D341Med (cell line): ENCODE data around the gene NEMP1.
"Not testable (repeated sequence)": the region's sequence is repeated elsewhere in the genome, so short reads cannot be mapped to it uniquely, and the experiment has no call there.

Experiments
- DNase-seq: peaks from one replicate; pipeline ENCODE4 v3.0.0; 2012; ENCODE audit warnings: low spot score

The NEMP1 gene, protein sequence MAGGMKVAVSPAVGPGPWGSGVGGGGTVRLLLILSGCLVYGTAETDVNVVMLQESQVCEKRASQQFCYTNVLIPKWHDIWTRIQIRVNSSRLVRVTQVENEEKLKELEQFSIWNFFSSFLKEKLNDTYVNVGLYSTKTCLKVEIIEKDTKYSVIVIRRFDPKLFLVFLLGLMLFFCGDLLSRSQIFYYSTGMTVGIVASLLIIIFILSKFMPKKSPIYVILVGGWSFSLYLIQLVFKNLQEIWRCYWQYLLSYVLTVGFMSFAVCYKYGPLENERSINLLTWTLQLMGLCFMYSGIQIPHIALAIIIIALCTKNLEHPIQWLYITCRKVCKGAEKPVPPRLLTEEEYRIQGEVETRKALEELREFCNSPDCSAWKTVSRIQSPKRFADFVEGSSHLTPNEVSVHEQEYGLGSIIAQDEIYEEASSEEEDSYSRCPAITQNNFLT

DNA sequence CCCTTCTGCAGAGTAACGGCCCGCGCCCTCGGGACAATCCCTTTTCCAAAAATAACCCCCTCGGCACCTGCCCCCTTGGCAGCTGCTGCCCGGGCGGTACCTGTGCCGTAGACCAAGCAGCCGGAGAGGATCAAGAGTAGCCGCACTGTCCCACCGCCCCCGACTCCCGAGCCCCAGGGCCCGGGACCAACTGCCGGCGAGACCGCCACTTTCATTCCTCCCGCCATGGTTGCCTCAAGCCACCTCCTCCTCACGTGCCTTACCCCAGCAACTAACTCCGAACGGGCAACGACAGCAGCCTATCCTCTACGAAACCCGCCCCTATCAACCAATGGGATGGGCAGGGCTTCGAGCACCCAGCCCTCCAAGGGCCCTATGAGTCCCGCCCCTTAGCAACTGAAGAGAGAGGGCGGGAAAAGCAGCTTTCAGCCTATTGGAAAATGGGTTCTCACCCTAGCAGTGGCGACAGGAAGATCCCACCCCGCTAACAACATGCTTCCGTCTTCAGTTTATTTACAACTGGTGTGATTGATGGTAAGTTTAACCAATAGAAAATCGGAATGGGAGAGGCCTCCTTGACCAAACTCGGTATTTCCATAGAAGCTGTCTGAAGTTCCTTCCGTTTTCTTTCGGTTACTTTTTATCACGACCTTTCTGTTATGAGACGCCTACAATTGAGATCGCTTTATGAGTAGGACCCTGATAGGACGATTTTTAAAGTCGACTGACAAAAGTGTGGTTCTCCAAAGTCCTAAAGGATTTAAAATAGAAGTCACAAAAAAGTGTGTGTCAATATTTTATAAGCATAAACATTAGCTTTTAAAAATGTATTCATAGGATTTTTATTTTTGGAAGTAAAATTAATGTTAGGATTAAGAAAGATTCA, at the start of gene NEMP1:
TSS of gene NEMP1 (minus strand) at position 273 of the 886 bp plus-strand sequence. CDS start at position 227, 46 bp downstream.
- DNase-seq = peak; percentile 96

DNA sequence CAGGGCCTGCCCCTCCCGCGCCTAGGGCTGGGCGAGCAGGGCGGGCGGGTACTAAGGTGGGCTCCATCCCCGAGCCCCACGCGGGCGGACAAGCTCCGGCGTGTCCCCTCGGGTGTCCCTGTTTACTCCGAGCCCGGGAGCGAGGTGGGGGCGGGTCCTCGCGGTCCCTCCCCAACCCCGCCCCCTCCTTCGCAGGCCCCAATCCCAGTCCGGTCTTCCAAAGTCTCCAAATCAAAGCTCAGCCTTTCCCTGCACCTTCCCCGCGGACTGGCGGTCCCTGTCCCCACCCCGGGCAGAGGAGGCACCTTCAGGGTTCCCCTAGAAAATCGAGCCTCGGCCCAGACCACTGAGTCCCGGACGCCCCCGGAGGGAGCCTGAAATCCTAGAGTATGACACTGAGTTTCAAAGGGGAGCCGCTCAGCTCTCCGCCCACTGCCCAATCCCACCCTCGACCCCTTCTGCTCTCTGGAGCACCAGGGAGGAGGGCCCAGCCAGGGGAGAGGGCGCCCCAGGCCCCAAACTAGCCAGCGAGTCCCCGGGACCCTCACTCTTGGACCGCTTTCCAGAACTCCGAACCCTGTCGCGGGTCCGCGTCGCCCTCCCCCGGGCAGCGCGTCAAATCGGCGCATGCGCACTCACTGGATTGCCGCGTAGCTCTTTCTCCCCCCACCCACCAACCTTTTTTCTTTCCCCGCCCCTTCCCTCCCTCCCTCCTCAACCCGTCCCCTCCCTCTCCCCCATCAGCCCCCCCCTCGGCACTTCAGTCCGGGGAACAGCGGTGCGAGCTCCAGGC, 49.3 kb upstream of the NEMP1 start, which contains the start of gene LRP1:
TSS of gene LRP1 (plus strand) at position 758 of the 793 bp plus-strand sequence. CDS start 482 bp downstream, outside the sequence.
- peak; percentile 92 for DNase-seq

DNA sequence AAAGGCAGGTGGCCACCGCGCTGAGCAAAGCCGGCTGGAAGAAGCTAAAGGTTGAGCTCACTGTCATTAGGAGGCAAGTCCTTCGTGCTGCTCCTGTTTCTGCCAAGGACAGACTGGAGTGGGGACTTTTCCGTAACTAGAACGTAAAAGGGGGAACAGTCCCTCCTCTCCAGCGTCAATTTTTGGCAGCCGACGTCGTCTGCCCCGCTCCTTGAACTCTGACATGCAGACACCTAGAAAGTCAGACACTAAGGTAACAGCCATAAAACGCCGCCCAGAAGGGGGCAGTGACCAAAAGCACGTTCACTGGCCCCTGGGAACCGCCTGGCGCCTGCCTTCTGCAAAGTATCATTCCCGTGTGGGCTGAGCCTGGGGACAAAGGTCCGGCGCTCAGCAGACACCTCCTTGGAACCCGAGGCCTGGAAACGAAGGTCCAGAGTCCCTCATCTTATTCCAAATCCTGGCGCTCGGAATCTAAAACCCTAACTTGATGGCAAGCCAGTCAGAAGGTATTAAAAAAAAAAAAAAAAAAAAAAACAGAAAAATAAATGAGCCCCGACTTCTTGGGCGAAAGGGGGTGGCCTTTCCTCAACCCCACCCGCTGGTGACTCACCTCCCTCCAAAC, 48.6 kb upstream of the NEMP1 start:
- DNase-seq = peak; percentile 72

DNA sequence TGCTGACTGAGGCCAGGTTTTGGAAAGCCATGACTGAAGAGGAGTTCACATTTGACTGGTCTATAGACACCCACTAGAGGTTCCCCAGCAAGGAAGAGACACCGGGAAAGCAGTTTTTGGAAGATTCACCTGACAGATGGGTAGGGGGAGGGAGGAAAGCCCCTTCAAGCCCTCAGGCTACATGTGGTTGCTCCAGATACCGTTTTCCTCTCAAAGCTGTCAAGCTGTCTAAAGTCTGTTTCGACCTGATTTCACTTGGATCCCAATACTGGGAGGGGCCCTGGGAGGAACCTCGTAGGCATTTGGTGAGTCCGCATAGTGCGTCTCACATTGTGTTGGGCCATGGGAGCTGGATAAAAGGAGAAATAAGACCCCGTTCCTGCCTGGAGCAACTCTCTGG, 48.0 kb upstream of the NEMP1 start:
- DNase-seq = no peak

DNA sequence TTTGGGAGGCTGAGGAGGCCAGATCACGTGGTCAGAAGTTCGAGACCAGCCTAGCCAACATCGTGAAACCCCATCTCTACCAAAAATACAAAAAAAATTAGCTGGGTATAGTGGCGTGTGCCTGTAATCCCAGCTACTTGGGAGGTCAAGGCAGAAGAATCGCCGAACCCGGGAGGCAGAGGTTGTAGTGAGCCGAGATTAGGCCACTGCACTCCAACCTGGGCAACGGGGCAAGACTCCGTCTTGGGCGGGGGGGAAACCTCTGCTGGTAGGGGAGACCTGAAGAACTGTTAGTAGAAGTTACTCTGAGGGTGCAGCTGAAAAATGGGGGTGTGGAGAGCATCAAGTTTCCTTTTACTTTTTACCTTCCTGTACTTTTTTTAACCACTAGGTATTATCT, 47.5 kb upstream of the NEMP1 start:
- no peak for DNase-seq

DNA sequence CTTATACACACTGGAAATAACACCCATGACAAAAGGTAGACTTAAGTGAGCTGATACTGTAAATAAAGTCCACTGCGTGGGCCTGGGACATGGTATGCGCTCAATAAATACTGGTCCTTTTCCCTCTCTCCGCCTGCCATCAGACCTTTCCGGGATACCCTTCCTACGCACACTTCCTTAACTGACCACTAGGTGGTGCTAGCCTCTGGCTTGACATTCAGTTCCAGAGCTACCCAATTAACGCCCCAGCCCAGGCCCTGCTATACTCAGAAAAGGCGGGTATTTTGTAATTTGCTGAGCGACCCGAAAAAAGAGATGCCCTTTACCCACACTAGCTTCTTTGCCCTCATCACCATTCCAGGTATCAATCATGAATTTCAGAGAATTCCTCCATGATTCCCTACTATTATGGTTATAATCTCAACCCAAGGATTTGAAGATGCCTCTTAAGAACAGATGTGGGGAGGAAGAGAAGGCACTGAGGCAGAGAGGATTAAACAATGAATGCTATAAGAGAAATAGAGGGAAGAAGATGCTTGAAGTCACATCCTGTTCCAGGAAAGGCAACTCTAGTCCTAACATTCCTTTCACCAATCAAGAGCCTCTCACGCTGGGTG, 45.8 kb upstream of the NEMP1 start:
- peak; percentile 84 for DNase-seq

DNA sequence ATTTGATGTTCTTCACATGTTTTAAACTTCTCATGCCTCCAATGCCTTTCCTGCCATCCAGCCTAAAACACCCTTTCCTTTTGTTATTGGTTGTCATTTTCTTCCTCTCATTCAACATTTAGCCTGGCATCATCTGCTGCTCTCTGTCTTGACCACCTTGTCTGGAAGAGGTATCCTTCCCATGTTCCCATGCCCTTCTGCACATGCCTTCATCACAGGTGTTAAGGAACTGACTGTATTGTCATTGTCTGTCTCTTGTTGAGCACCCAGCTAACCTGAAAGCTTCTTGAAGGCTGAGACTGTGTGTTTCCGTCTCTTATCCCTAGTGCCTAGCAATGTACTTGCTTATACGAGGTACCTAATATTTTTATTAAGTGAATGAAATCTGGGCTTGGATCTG, 45.2 kb upstream of the NEMP1 start:
- no peak for DNase-seq

DNA sequence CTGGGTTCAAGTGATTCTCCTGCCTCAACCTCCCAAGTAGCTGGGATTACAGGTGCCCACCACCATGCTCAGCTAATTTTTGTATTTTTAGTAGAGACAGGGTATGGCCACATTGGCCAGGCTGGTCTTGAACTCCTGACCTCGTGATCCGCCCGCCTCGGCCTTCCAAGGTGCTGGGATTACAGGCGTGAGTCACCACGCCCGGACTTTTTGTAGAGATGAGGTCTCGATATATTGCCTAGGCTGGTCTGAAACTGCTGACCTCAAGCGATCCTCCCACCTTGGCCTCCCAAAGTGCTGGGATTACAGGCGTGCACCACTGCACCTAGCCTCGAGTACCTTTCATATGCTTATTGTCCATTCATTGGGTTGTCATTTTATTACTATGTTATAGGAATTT, 42.1 kb upstream of the NEMP1 start:
- DNase-seq = not testable (repeated sequence)

DNA sequence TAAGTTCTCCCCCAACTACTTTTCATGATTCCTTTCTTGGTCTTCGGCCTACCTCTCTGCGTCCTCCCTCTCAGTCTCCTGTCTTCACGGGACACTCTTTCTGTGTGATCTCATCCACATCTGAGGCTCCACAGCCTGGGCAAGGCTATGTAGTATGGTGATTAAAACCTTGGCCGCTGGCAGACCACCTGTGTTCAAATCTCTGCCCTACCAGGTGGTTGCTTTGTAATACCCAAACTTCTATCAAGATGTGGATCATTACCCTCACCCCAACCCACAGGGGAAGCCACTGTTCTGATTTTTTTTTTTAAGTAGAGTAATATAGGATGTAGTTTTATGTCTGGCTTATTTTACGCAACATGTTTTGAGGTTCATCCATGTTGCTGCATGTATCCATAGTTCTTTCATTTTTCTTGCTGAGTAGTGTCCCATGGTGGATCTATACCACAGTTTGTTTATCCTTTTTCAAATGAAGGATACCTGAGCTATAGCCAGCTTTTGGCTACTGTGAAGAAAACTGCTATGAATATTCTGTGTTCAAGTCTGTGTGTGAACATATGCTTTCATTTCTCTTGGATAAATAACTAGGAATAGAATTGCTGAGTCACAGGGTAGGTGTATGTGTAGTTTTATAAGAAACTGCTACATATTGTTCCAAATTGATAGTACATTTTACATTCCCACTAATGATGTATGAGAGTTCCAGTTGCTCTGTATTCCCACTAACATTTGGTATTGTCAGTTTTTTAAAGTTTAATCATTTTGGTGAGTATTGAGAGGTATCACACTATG, 40.9 kb upstream of the NEMP1 start:
- DNase-seq = no peak

DNA sequence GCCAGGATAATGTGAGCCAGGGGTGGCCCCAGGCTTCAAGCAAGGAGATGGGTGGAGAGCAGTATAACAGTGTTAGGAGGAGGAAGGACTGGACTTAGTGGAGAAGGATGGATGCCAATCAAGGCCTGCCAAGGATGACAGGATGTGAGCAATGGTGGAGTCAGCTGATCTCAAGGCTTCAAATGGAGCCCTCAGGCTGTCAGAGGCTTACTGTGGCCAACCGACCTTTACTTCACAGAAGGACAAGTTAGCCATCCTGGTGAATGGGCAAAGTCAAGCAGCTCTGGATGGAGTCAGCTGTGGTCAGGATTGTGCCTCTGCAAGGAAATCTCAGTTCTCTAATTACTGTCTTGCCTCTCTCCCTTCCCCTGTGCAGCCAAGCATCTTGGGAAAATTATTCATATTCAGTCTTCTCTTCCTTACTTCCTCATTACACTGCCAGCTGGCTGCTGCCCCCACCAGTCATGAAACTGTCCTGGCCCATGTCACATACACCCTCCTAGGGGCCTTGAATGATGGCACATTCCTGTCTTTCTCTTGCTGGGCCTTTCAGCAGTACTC, 40.2 kb upstream of the NEMP1 start:
- no peak for DNase-seq

DNA sequence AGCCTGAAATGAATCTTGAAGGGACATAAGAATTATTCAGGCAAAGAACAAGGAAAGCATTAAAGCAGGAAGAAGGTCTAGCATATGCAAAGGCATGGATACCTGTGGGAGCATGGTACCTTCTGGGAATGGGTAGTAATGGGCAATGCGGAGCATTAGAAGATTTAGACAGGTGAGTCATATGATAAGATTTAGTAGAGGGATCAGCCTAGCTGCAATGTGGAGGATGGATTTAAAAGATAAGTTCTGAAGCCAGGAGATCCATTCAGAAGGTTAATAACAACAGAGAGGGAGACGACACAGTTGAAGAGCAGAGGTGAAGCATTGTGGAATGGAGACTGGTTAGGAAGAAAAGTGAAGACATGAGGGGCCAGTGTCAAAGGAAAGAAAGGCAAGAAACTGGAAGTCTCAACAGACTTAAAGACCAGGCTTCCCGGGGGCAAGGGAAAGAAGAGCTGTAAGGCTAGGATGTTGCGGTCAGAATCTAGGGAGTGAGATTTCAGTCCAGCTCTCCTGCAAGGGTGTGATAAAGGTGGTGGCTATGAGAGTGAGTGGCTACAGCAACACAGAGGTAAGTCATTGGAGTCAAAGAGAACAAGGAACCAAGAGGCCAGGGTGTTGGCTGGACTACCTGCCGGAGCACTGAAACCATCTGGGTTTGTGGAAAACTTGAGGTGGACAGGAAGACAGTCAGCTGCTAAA, 38.1 kb upstream of the NEMP1 start:
- DNase-seq = no peak

DNA sequence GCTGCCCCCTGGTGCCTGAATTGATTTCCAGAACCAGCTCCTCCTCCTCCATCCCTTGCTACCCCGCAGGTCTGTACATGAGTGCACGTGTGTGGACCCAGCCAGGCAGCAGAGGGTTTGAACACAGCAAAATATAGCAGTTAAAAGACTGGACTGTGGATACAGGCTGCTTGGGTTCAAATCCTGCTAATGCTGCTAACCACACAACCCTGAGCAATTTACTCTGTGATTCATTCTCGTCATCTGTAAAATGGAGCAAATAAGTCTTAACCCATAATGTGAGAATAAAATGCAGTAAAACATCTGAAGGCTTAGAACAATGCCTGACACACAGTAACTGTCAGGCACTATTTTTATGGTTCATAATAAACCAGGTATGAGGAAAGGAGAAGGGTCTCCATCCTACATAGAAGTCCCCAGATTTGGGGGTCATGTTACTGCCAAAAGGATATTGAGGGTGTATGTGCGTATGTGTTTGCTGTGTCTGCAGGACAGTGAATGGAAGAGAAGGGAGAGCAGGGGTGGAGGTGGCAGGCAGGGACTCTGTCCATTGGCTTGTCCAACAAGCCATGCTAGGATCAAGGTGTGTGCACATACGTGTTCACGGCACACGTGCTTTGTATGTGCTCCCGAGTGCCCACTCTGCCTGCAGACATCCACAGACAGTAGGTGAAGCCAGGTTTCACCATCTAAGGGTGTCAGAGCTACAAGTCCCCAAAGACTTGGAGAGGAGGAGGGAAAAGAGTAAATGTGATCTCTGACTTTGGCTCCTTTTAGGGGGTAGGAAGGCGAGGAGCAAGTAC, 34.1 kb upstream of the NEMP1 start:
- no peak for DNase-seq

DNA sequence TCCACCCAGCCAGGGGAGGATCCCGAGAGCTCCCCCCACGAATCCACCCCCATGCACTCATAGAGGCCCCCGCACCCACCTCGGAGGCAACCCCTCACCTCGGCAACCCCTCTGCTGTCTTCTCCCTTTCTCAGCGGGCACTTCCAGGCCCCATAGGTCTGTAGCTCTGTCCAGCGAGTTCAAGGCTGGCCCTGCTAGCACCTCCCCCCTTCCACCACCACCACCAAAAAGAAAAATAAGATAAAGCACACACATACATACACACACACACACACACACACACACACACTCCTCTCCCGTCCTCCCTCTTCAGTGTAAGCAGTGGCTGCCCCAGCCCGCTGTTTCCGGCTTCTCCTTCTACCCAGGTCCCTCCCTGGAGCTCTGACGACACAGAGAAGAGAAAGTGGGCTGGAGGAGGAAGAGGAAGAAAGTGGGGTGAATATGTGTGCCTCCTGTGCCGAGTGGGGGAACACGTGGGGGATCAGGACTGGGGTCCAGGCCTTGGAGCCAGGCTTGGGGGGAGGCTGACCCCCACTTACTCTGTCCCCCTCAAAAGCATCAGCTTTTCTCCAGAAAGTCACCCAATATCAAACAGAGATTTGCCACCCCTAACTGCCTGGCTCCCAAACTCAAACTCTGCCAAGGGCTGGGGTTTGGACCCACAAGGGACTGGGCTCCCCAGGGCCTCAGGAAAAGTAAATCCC, 32.6 kb upstream of the NEMP1 start, which contains the start of gene STAT6:
TSS of gene STAT6 (minus strand) at position 332 of the 704 bp plus-strand sequence. CDS start 3,084 bp downstream, outside the sequence.
- no peak for DNase-seq

DNA sequence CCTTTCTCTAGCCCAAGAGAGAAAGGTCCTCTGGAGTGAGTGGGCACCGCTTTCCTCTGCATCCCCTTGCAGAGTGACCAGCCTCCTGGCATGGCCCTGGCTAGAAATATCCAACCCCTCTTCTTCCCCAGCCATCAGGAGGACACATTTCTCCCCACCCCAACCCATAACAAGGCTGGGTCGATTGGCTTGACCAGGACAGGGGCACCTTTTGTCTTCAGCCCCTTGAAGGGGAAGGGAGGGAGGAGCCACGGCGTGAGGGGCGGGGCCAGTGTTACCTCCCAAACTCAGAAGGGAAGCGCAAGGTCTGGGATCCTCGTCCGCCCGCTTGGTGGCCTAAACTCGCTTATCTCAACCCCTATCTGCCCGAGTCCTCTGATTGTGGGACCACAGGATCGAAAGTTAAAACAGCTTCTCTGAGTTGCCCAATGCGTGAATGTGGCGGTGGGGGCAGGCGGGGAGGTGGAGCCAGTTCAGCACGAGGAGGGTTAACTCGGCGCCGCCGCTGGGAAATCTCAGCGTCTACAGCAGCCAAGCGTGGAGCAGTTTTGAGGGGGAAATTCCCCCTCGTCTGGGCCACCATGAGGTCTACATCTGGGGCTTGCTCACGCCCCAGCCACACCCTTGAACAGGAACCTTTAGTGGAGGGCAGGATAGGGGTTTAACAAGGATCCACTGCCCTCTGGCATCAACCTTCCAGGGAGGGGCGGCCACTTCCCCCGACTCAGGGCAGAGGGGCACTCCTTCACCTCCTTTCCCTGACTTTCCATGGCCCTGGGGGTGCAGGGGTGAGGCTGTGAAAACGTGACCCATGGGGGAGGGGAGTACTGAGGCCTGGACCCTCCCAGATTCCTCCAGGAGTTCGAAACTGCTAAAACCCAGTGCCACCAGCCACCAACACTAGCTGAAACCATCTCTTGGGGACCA, 31.8 kb upstream of the NEMP1 start:
- DNase-seq = no peak

DNA sequence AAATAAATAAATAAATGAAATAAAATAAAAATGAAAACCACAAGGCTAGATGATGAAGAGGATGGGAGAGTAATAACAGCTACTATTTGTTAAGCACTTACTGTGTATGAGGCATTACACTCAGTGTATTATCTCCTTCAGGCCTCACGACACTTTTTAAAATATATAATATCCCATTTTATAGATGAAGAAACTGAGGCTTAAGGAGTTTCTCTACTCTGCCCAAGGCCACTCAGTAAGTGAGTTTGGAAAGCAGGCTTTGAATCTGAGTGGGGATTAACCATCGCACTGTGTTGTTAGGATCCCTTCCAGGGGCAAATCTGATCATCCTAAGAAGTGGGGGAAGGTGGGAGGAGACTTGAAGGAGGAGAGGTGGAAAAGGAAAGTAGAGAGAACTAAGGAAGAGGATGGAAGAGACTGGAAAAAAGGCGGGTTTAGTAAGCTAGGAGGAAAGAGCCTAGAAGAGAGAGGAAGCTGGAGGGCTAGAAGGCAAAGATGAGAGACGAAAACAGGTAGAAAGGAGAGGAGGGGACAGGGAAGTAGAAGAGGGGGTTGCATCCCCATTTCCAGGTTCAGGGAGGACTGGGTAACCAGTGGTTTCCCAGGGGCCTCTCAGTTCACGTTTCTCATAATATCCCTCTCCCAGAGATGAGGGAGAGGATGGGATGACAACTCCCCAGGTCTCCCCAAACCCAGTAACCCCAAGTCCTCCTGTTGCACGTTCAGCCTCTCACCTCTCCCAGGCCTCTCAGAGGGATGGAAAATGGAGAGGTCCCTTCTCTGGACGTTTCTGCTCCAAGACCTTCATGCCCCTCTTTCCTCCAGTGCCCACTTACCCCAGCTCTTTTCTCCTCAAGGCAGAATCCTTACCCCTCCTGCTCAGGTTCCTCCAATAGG, 30.9 kb upstream of the NEMP1 start:
- no peak for DNase-seq
